NCI-H524 (cell line): ENCODE results near the gene PODXL.

ENCODE experiments used
- DNase-seq, 2 experiments: peaks; one replicate each; lab custom pipeline; 2025; lab: John Stamatoyannopoulos, UW

PODXL gene

GRCh38 chr7:131556053-131556908 lies at the start of gene PODXL:
PODXL (minus strand) TSS chr7:131556628; CDS start chr7:131556359, 269 bp downstream.
- peak; percentile 15 to 51 for DNase-seq

DNA sequence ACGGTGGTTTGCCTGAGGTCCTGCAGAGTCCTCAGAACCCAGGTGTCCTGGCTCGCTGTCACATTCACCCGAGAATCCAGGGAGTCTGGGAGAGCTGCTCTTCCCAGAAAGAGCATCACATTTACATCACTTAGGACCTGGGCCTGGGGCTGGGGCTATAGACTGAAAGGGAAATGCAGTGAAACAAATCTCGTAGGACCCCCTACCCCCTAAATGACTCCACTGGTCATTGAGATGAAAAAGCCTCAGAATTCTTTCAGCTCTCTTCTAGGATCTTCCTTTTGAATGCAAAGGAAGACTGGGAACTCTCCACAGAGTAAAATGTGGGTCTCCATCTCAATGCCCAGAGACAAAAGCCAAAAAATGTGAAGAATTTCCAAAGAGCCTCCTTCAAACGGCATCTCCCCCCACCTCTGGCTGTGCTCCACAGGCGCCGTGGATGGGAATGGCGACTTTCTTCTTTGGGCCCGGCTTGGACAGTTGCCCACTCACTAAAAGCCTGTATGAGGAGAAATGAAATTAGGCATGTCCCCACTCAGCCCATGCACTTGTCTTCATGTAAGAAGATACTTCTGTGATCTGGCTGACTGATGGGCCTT lies 49.0 kb upstream of the PODXL start:
- no peak for DNase-seq

GRCh38 chr7:131604841-131605279 lies 48.4 kb upstream of the PODXL start:
- no peak for DNase-seq

DNA sequence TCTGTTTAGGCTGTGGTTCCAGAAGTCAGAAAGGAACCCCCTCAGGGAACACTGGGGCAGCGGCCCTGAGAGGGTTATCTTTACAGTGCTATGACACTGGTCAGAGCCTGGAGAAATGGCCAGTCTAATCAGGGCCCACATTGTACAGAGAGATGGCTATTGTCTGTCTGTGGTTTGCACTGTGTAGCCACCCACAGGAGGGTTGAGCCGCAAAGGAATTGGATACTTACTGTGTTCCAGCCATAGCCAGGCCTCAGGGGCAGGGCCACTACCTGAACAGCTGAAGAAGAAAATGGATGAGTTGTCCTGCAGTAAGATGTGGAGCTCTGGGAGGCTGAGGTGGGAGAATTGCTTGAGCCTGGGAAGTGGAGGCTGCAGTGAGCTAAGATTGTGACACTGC lies 47.5 kb upstream of the PODXL start:
- no peak for DNase-seq

- DNase-seq, result no peak
Measured at GRCh38 chr7:131602994-131603372, 46.6 kb upstream of the PODXL start.

GRCh38 chr7:131602304-131602993 lies 46.0 kb upstream of the PODXL start:
- DNase-seq, result no peak

DNA sequence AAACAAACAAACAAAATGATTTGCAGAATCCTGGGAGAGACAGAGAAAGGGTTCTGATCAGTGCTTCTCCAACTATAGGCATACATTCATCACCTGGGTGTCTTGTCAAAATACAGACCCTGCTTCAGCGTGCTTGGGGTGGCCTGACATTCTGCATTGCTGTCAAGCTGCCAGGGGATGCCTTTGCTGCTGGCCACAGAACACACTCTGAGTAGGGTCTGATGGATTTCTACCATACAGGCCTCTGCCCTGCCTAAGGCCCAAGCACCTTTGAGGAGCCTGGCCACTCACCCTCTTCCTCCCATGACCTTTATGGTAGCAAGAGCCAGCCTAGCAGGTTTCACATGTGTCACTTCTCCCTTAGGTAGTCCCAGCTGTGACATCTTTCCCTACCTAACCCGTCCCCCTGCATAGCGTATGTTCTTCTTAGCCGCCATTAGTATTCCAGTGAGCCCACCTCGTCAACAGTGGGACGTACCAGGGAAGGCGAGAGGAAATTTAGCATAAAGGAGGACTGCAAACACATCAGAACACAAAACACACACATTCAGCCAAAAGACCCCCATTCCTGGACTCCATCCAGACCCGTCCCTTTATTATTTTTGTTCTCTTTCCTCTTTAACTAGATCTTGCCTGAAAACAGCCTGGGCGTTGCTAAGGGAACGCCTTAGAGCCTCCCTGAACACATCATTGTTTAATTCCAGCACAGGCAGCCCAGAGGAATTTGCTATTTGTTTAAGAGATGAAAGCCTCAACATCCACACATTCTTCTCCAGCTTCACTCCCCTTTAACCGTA lies 43.9 kb upstream of the PODXL start:
- DNase-seq, result no peak

DNA sequence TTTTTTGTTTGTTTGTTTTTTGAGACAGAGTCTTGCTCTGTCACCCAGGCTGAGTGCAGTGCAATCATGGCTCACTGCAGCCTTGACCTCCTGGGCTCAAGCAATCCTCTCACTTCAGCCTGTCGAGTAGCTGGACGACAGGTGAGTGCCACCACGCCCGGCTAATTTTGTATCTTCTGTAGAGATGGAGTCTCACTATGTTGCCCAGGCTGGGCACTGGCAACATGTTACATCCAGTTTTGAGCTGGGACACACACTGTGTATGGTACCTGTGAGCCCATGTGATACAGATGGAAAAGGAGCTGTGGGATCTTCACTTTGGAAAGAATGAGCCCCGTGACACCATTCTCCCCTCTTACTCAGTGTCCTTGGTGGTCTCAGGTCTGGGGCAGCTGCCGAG lies 40.4 kb upstream of the PODXL start:
- DNase-seq, result no peak

DNA sequence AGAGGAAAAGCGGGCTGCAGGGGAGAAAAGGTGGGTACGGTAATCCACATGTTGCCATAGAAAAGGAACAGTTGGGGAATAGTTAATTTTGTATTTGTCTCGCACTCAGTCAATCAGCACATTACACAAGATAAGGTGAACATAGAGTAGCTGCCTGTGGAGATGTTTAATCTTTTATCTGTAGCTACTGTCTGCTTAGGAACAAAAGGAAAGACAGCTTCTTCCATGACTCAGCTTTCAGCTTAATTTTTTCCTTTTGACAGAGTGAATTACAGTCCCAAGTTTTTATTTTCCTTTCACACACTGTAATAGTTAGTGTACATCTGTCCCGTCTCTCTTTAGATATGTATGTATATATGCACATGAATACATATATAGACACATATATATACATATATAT lies 39.3 kb upstream of the PODXL start:
- DNase-seq, result no peak

GRCh38 chr7:131591687-131592319 lies 35.4 kb upstream of the PODXL start:
- DNase-seq, result no peak

DNA sequence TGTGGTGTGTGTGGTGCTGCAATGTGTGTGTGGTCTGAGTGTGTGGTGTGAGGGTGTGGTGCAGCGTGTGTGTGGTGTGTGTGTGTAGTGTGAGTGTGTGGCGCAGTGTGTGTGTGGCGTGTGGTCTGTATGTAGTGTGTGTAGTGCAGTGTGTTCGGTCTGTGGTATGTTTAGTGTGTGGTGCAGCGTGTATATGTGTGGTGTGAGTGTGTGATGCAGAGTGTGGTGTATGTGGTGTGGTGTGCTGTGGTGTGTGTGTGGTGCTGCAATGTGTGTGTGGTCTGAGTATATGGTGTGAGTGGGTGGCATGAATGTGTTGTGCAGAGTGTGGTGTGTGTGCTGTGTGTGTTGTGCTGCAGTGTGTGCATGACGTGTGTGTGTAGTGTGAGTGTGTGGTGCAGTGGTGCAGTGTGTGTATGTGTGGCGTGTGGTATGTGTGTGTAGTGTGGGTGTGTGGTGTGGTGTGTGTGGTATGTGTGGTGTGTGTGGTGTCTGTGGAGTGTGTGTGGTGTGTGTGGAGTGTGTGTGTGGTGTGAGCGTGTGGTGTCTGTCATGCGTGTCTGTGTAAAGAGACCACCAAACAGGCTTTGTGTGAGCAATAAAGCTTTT lies 31.0 kb upstream of the PODXL start:
- no peak for DNase-seq

- DNase-seq, result no peak
Measured at GRCh38 chr7:131586759-131587158, 30.3 kb upstream of the PODXL start.

- DNase-seq, result no peak
Measured at GRCh38 chr7:131586259-131586658, 29.8 kb upstream of the PODXL start.

DNA sequence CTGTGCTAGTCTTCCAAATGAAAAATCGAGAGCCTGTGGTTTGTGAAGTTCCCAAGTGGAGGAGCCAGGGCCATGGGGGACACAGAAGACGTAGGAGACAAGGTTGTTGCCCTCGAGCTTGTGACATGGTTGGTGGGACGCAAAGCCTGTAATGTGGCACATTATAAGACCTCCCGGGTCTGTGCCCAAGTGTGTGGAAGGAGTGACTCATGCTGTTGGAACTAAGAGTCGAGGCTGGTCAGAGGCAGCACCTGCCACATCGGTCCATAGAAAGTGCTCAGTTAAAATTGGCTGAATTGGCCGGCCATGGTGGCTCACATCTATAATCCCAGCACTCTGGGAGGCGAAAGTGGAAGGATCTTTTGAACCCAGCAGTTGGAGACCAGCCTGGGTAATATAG lies 27.0 kb upstream of the PODXL start:
- no peak for DNase-seq

- DNase-seq, result no peak
Measured at GRCh38 chr7:131581241-131582051, 25.0 kb upstream of the PODXL start.

DNA sequence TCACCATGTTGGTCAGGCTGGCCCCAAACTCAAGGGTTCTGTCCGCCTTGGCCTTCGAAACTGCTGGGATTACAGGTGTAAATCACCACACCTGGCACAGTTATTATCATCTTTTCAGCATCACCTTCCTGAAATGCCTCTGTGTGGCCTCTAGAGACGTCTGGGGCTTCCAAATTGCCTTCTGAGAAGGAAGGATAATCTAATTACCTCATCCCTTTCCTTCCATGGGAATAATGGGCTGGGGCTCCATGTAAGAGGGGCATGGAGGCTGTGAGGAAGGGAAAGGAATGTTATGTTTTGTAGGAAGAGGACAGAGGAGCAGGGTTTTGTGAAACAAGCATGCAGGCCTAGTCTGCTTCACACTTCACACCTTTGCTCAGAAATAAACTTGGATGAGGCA lies 22.2 kb upstream of the PODXL start:
- DNase-seq, result no peak

- DNase-seq, result no peak
Measured at GRCh38 chr7:131574741-131575140, 18.3 kb upstream of the PODXL start.

DNA sequence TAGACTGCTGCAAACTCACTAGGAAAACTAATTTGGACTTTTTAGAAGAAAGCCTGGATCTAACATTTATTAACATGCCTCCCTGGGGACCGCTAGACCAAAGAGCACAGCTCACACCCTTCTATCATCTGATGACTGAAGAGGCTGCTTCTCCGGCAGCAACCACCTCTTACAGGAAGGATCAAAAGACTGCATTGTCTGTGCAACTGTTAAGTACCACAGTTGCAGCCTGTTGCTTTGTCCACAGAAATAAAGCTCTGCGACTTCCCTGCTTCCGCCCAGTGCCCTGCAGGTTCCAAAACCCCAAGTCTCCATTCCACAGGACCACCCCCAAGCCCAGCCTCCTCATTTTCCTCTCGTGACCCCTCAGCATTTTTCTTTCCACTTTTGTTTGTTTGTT lies 14.0 kb upstream of the PODXL start:
- no peak for DNase-seq

DNA sequence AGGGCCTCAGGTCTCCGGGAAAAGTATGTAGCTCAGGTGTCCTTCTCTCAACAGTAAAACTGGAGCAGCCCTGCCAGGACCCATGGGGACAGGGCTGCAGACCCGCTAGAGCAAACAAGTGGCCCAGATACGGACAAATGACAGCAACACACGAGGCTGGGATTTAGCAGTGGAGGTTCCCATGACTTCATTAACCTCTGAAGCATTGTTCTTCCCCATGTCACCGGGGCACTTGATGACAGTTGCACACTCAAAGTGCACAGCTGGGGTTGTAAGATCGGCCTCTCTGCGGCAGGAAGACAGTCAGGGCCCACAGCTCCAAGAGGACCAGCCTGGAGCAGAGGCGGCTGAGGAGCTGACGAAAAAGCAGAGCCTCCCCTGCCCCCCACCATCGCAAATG lies 12.5 kb upstream of the PODXL start:
- no peak for DNase-seq

DNA sequence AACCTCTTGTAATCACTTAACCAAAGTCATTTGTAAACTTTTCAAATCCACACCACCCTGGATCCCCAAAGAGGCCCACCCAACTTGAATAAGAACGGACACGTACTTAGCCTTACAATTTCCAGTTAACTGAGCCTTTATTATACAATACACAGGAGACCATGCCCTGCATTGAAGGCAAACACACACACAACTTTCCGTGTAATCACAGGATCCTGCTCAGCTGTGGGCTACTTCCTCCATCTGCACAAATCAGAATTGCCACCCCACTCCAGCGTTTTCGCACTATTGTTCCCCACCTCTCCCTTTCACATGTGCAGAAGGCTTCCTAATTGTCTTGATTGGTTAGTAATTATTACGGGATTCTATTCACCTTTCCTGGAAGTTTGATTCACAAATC lies 12.1 kb upstream of the PODXL start:
- no peak for DNase-seq
